HepG2 (cell line): ENCODE measurements around the gene DNAJB2. TPM values are rescaled to one million over a fixed set of nuclear protein-coding genes. Genes with fewer than 3 reads are reported as not detected.

ENCODE experiments used
- AKAP8 ChIP-seq: sonication (generic); formaldehyde crosslinking; IDR thresholded peaks from 2 replicates; pipeline ENCODE4 v1.5.1; 2020; ENCODE audit warnings: mild to moderate bottlenecking, missing genetic modification reagents
- ATF7-NPFF ChIP-seq: sonication (generic); formaldehyde crosslinking; IDR thresholded peaks from 2 replicates; pipeline ENCODE4 v1.8.1; 2023; ENCODE audit warnings: mild to moderate bottlenecking, low read depth, missing genetic modification reagents, moderate library complexity
- CREB1 ChIP-seq, 2 experiments: fragments of 450-650 bp in 1 of 2; IDR thresholded peaks; 2 replicates each; pipeline ENCODE4 v1.6.1; 2016 to 2017; ENCODE audit warnings: control low read depth in 1 of 2, mild to moderate bottlenecking in 1 of 2, missing compliant biosample characterization in 1 of 2, missing genetic modification characterization in 1 of 2
- GMEB1 ChIP-seq: sonication (generic); formaldehyde crosslinking; IDR thresholded peaks from 2 replicates; pipeline ENCODE4 v1.5.1; 2020; ENCODE audit warnings: missing genetic modification reagents, mild to moderate bottlenecking, borderline replicate concordance
- HHEX ChIP-seq: IDR thresholded peaks from 2 replicates; pipeline ENCODE4 v1.6.1; 2016; ENCODE audit warnings: control low read depth
- KLF15 ChIP-seq: sonication (generic); formaldehyde crosslinking; IDR thresholded peaks from 2 replicates; pipeline ENCODE4 v1.8.1; 2023; ENCODE audit warnings: borderline replicate concordance, mild to moderate bottlenecking, inconsistent platforms, missing genetic modification reagents, mixed read lengths
- LRRFIP1 ChIP-seq: sonication (generic); formaldehyde crosslinking; conservative IDR thresholded peaks from 2 replicates; pipeline ENCODE4 v1.4.0; 2020; ENCODE audit warnings: missing genetic modification reagents
- PHB2 ChIP-seq: fragments of 450-650 bp; IDR thresholded peaks from 2 replicates; pipeline ENCODE4 v1.6.1; 2018; ENCODE audit not compliant: partially characterized antibody
- POGK ChIP-seq: sonication (generic); formaldehyde crosslinking; conservative IDR thresholded peaks from 2 replicates; pipeline ENCODE4 v1.8.0; 2022; ENCODE audit warnings: mild to moderate bottlenecking, moderate library complexity, missing genetic modification reagents
- PRMT3 ChIP-seq: sonication (generic); formaldehyde crosslinking; IDR thresholded peaks from 2 replicates; pipeline ENCODE4 v1.8.1; 2022; ENCODE audit warnings: low read depth, mild to moderate bottlenecking, moderate library complexity, missing genetic modification reagents, borderline replicate concordance
- RAD21 ChIP-seq: fragments of 450-650 bp; formaldehyde crosslinking; IDR thresholded peaks from 2 replicates; pipeline ENCODE4 v1.5.0; 2020; ENCODE audit warnings: mild to moderate bottlenecking
- RFX1 ChIP-seq: fragments of 450-650 bp; IDR thresholded peaks from 2 replicates; pipeline ENCODE4 v1.6.1; 2017
- SMARCC2 ChIP-seq: fragments of 450-650 bp; IDR thresholded peaks from 2 replicates; pipeline ENCODE4 v1.6.1; 2017; ENCODE audit warnings: antibody characterized with exemption, mild to moderate bottlenecking
- TBP ChIP-seq: sonication (generic); formaldehyde crosslinking; IDR thresholded peaks from 2 replicates; pipeline ENCODE4 v1.5.0; 2020; ENCODE audit warnings: missing genetic modification reagents
- TP53 ChIP-seq: sonication (generic); formaldehyde crosslinking; conservative IDR thresholded peaks from 2 replicates; pipeline ENCODE4 v1.4.0; 2020; ENCODE audit warnings: missing genetic modification reagents
- ZBTB14 ChIP-seq: sonication (generic); formaldehyde crosslinking; IDR thresholded peaks from 2 replicates; pipeline ENCODE4 v1.4.0; 2020; ENCODE audit warnings: missing genetic modification reagents
- ZBTB42 ChIP-seq: sonication (generic); formaldehyde crosslinking; IDR thresholded peaks from 2 replicates; pipeline ENCODE4 v1.5.0; 2020; ENCODE audit warnings: mild to moderate bottlenecking, missing genetic modification reagents
- ZNF143 ChIP-seq: sonication (generic); formaldehyde crosslinking; IDR thresholded peaks from 2 replicates; pipeline ENCODE4 v1.4.0; 2020; ENCODE audit warnings: missing genetic modification reagents
- ZNF441 ChIP-seq: sonication (generic); formaldehyde crosslinking; IDR thresholded peaks from 2 replicates; pipeline ENCODE4 v1.7.0; 2021; ENCODE audit warnings: missing genetic modification reagents, borderline replicate concordance
- ZNF510 ChIP-seq: sonication (generic); formaldehyde crosslinking; IDR thresholded peaks from 2 replicates; pipeline ENCODE4 v1.4.0; 2020; ENCODE audit warnings: low read depth, mild to moderate bottlenecking, missing genetic modification reagents
- ZNF749 ChIP-seq: sonication (generic); formaldehyde crosslinking; IDR thresholded peaks from 2 replicates; pipeline ENCODE4 v1.8.0; 2022; ENCODE audit warnings: mild to moderate bottlenecking, missing genetic modification reagents, moderate library complexity, borderline replicate concordance
- ZNF766 ChIP-seq: sonication (generic); formaldehyde crosslinking; IDR thresholded peaks from 2 replicates; pipeline ENCODE4 v1.5.0; 2020; ENCODE audit warnings: missing genetic modification reagents, borderline replicate concordance
- ZNF879 ChIP-seq: sonication (generic); formaldehyde crosslinking; IDR thresholded peaks from 2 replicates; pipeline ENCODE4 v1.8.1; 2023; ENCODE audit warnings: missing genetic modification reagents
- polyA plus RNA-seq, 8 experiments: library from polyadenylated mRNA; depleted of rRNA in 3 of 8; stranded (reverse) in 7 of 8; unstranded in 1 of 8; fragments of >200 nt; fragmentation: Illumina TruSeq in 4 of 8; extraction: Trizol in 4 of 8; gene quantifications; 2 replicates each; pipeline versions ENCODE4 v1.2.1 to v1.2.3, GENCODE V29; 2011 to 2016; ENCODE audit warnings: low read depth in 4 of 8, missing spikeins in 1 of 8, mixed read lengths in 1 of 8; ENCODE audit not compliant: insufficient read depth in 1 of 8
- total RNA-seq, 5 experiments: library from RNA; depleted of rRNA; stranded (reverse); fragments of >200 nt; fragmentation: Illumina TruSeq; extraction: Trizol; gene quantifications; 2 replicates each; pipeline ENCODE4 v1.2.3, GENCODE V29; 2016; ENCODE audit warnings: low read depth in 1 of 5

DNAJB2 gene
- total and polyA plus RNA-seq, 2 of the 13 experiments (the other 11 are each of a cell fraction or from before 2014, with no cell fraction given), result 21.3 to 31.1 TPM

- TF ChIP-seq RAD21 (CRISPR knock-in tag), result no peak
- no peak for TF ChIP-seq ZNF749 (CRISPR knock-in tag)
- no peak for TF ChIP-seq ZNF143
- peak; percentile 64 for TF ChIP-seq GMEB1 (CRISPR knock-in tag)
- no peak for TF ChIP-seq HHEX (CRISPR knock-in tag)
- TF ChIP-seq SMARCC2, result no peak
- TF ChIP-seq PRMT3, result no peak
- no peak for TF ChIP-seq CREB1 (IDR thresholded peaks at IDR 0.05)
- no peak for TF ChIP-seq CREB1 (CRISPR knock-in tag; IDR thresholded peaks at IDR 0.05)
- TF ChIP-seq ZBTB42 (CRISPR knock-in tag), result 0 out of 2 replicates have a peak, but pooled peaks have one; percentile 67
- TF ChIP-seq ZBTB14, result no peak
- TF ChIP-seq ATF7-NPFF (CRISPR knock-in tag), result no peak
- 0 out of 2 replicates have a peak, but pooled peaks have one; percentile 61 for TF ChIP-seq POGK (CRISPR knock-in tag)
- no peak for TF ChIP-seq TP53
- TF ChIP-seq ZNF510 (CRISPR knock-in tag), result 0 out of 2 replicates have a peak, but pooled peaks have one; percentile 38
- TF ChIP-seq ZNF441 (CRISPR knock-in tag), result no peak; the same call in 1 of the 2 replicates
- TF ChIP-seq KLF15 (CRISPR knock-in tag), result no peak
- TF ChIP-seq ZNF879 (CRISPR knock-in tag), result no peak
- no peak for TF ChIP-seq RFX1
- TF ChIP-seq TBP (CRISPR knock-in tag), result no peak
- no peak for TF ChIP-seq PHB2
- 0 out of 2 replicates have a peak, but pooled peaks have one; percentile 68 for TF ChIP-seq ZNF766 (CRISPR knock-in tag)
- TF ChIP-seq LRRFIP1 (CRISPR knock-in tag), result no peak
- no peak for TF ChIP-seq AKAP8
Observed at GRCh38 chr2:219253753-219254589, 25.2 kb upstream of the DNAJB2 start, which contains the start of gene TUBA4A (continued).
